Ectodermal cell (in vitro differentiated cells): ENCODE results near the gene EML5.

Source experiments
- H3K27ac ChIP-seq: 2 replicates; pipeline ENCODE4 v1.7.0; 2013; ENCODE audit warnings: mild to moderate bottlenecking, low read depth, low read length; ENCODE audit not compliant: insufficient read depth, poor library complexity, severe bottlenecking
- H3K27me3 ChIP-seq: 2 replicates; pipeline ENCODE4 v1.7.0; 2013; ENCODE audit warnings: mild to moderate bottlenecking, low read length; ENCODE audit not compliant: insufficient read depth, control insufficient read depth, poor library complexity, severe bottlenecking
- H3K36me3 ChIP-seq: one replicate; pipeline ENCODE4 v1.7.0; 2013; ENCODE audit warnings: low read length; ENCODE audit not compliant: control insufficient read depth, insufficient read depth
- H3K4me1 ChIP-seq: one replicate; pipeline ENCODE4 v1.7.0; 2013; ENCODE audit warnings: low read length; ENCODE audit not compliant: control insufficient read depth, insufficient read depth
- H3K4me3 ChIP-seq: 2 replicates; pipeline ENCODE4 v1.7.0; 2013; ENCODE audit warnings: low read depth, low read length, control low read depth; ENCODE audit not compliant: insufficient read depth
- H3K9me3 ChIP-seq: 2 replicates; pipeline ENCODE4 v1.7.0; 2013; ENCODE audit warnings: mild to moderate bottlenecking, low read length, moderate library complexity; ENCODE audit not compliant: control insufficient read depth
- WGBS, 2 experiments: methylation state at CpG; one replicate each; pipeline ENCODE4 v1.1.7; 2013; ENCODE audit warnings: missing lambda C conversion rate in 2 of 2; 5-methylcytosine and 5-hydroxymethylcytosine counted together

The EML5 gene

DNA sequence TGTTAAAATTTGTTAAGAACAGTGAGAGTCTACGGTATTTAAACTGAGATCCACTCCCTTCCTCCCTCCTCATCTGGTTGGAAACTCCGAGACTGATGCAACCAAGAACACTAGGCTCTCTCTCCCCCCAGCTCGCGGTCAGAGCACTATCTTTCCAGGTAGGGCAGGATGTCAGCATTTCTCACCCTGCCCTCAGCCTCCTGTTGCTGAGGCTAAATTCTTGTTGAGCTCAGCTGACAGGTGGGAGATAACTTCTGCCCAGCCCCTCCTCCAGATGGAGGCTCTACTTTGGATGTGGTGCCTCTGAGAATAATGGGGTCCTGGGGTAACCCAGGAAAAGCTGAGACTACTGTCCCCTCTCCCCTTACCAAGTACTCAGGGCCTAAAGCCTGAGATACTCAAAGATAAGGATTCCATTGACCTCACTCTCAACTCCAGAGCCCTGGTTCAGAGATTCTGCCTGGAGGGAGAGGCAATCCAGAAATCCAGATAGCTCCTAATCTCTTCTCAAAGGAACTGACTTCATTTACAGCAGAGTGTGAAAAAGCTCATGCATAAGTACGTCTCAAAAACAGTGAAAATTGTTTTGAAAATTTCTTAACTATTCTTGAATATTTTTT is 110.1 kb downstream of the EML5 start:
- H3K9me3 ChIP-seq: no peaks in the 10 kb centered on the region
- H3K4me3 ChIP-seq: no peak overlapping the region
- no peaks in the 10 kb centered on the region for H3K4me1 ChIP-seq
- H3K36me3 ChIP-seq: no peaks in the 10 kb centered on the region
- WGBS, 2 experiments: 48 to 73% methylated on average over 4 to 5 of the region's 5 CpGs
- no peak overlapping the region for H3K27ac ChIP-seq
- no peaks in the 10 kb centered on the region for H3K27me3 ChIP-seq

DNA sequence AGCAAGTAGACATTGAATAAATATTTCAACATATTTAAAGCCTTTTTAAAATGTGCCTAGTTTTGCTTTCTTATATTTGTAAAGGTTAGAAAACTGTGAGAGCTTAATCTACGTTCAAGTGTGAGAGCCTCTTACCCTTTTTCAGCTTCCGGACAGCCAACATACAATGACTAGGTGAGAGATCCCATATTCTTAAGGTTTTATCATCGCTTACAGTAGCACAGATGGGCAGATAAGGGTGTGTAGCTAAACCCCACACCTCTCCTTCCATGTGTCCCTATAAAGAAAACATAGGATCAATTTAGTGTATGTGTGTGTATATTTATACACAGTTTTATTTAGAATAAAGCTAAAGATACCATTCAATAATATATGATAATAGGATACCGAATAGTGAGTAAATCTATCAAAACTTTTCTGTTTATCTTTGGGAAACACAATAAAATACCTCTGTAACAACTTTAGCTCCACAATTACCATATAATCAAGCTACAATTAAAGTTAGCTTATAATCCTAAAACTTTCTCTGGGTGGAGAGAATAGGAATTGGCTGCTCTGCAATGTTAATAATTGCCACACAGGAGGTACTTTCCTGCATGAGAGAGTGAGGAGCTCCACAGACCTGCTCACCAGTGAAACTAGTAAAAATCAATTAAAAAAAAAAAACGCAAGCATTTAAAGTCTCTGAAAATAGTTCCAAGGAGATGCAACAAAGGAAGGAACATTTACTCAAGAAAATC is 110.8 kb downstream of the EML5 start:
- H3K4me1 ChIP-seq: no peaks in the 10 kb centered on the region
- no peaks in the 10 kb centered on the region for H3K27me3 ChIP-seq
- no peaks in the 10 kb centered on the region for H3K36me3 ChIP-seq
- H3K4me3 ChIP-seq: no peak overlapping the region
- 90 to 95% methylated on average over 3 to 4 of the region's 5 CpGs for WGBS, 2 experiments
- H3K27ac ChIP-seq: no peak overlapping the region
- no peaks in the 10 kb centered on the region for H3K9me3 ChIP-seq

DNA sequence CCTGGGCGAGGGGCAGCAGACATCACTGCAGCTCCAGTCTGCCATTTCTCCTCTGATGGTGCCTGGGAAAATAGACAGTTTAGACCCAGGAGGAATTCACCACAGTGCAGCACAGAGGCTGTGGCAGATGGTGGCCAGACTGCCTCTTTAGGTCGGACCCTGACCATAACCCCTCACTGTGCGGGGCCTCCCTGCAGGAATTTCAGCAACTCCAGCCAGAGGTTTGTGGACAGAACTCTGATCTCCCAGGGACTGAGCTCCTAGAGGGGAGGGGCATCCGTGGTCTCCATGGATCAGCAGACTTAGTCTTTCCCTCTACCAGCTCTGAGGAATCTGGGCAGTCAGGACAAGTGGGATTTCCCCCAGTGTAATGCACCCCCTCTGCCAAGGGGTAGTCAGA is 123.4 kb downstream of the EML5 start:
- H3K4me1 ChIP-seq: no peaks in the 10 kb centered on the region
- WGBS, 2 experiments: 84% methylated on average over 4 of the region's 4 CpGs
- H3K4me3 ChIP-seq: no peak overlapping the region
- no peak overlapping the region for H3K27ac ChIP-seq
- H3K27me3 ChIP-seq: no peaks in the 10 kb centered on the region
- no peaks in the 10 kb centered on the region for H3K36me3 ChIP-seq
- no peaks in the 10 kb centered on the region for H3K9me3 ChIP-seq

GRCh38 chr14:88668448-88669116 is 124.2 kb downstream of the EML5 start:
- 90 to 93% methylated on average over 3 of the region's 3 CpGs for WGBS, 2 experiments

DNA sequence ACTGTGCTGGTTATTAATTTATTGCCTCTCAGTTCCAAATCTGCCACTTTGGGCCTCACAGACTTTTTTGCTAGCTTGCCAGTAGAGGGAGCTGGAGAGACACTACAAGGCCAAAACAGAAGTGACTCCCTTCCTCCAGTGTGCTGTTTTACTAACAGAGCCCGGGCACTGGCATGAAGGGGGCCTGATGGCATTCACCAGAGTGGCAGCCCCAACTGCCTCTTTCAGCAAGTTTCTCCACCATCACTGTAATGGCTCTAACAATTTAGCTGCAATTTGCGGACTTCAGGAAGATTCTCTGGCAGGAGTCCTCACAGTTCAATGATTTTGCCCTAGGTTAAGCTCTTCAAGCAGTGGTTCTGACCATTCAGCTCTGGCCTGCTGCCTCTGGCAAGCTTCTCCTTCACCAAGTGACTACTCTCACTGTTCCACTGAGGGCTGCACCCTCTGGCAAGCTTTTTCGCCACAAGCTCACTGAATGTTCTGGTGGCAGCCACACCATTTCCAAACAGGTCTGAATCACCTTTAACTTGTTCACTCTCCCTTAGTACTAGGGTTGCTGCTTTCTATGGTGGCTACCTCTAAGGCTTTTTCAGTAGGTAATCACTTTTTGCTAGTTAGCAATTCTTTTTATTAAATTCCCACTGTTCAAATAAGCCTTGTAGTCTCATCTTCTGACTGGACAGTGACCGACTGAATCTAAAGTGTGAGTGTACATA is 125.0 kb downstream of the EML5 start:
- H3K4me1 ChIP-seq: no peaks in the 10 kb centered on the region
- H3K27ac ChIP-seq: no peak overlapping the region
- WGBS, 2 experiments: 63 to 72% methylated on average over 4 of the region's 4 CpGs
- H3K27me3 ChIP-seq: no peaks in the 10 kb centered on the region
- H3K4me3 ChIP-seq: no peak overlapping the region
- no peaks in the 10 kb centered on the region for H3K36me3 ChIP-seq
- no peaks in the 10 kb centered on the region for H3K9me3 ChIP-seq

More at GRCh38 chr14:88668448-88669116, 124.2 kb downstream of the EML5 start:
- Histone ChIP-seq H3K4me1 (no peaks in the 10 kb centered on the region), H3K27me3 (no peaks in the 10 kb centered on the region), H3K9me3 (no peaks in the 10 kb centered on the region), H3K27ac (no peak overlapping the region), H3K36me3 (no peaks in the 10 kb centered on the region), H3K4me3 (no peak overlapping the region)

- no peaks in the 10 kb centered on the region for H3K27me3 ChIP-seq
- no peaks in the 10 kb centered on the region for H3K9me3 ChIP-seq
- H3K4me1 ChIP-seq: no peaks in the 10 kb centered on the region
- 96% methylated on average over 5 of the region's 5 CpGs for WGBS, 2 experiments
- no peaks in the 10 kb centered on the region for H3K36me3 ChIP-seq
- H3K4me3 ChIP-seq: no peak overlapping the region
- no peak overlapping the region for H3K27ac ChIP-seq
These were observed 132.7 kb downstream of the EML5 start for GRCh38 chr14:88660056-88660455.

DNA sequence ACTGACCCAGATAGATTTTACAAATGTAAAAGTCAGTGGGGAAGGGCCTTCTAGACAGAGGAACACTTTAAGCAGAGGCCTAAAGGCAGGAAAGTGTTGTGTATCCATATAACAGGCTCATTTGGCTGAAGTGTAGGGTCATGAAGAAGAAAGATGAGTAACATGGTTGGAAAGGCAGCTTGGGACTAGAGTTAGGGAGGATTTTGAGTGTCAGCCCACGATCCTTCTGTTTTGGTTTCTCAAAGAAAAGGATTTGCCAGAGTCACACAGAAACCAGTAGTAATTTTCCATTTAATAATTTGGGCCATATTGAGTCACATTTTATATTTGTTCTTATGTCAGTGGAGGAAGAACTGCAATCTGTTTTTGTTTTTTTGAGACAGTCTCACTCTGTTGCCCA is 153.5 kb downstream of the EML5 start:
- 80 to 83% methylated on average over 1 of the region's 1 CpG for WGBS, 2 experiments
- no peak overlapping the region for H3K4me3 ChIP-seq
- no peaks in the 10 kb centered on the region for H3K36me3 ChIP-seq
- no peaks in the 10 kb centered on the region for H3K4me1 ChIP-seq
- no peaks in the 10 kb centered on the region for H3K9me3 ChIP-seq
- no peak overlapping the region for H3K27ac ChIP-seq
- H3K27me3 ChIP-seq: no peaks in the 10 kb centered on the region

DNA sequence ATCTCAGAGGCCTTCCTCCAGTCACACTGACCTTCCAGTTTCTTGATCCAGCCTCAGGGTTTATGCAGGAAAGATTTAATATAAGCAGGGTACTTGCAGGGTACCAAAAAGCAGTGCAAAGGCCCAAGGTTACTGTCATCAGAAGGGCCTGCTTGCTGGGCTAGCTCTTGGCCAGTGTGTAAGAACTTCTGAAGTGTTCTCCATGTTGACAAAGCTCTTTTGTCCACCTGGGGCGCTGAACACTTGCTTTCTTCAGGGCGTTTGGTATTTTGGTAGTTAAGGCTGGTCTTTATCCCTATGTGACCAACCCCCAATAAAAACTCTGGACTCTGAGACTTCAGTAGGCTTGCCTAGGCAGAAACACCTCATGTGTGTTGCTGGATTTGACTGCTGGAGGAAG is 160.2 kb downstream of the EML5 start:
- WGBS, 2 experiments: 94 to 100% methylated on average over 2 of the region's 2 CpGs
- Histone ChIP-seq H3K4me3 (no peak overlapping the region), H3K36me3 (no peaks in the 10 kb centered on the region), H3K27ac (no peak overlapping the region), H3K9me3 (no peaks in the 10 kb centered on the region), H3K27me3 (no peaks in the 10 kb centered on the region), H3K4me1 (no peaks in the 10 kb centered on the region)

DNA sequence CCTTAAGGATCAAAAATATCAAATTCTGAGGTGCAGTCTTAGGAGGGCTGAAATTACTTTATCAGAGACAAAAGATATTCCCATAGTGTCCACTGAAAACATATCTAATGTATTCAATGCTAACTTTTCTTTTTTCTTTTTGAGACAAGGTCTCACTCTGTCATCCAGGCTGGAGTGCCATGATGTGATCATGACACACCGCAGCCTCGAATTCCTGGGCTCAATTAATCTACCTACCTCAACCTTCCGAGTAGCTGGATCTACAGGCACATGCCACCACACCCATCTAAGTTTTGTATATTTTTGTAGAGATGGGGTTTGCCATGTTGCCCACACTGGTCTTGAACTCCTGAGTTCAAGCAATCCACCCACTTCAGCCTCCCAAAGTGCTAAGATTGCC is 161.7 kb downstream of the EML5 start:
- H3K4me3 ChIP-seq: no peak overlapping the region
- H3K27me3 ChIP-seq: no peaks in the 10 kb centered on the region
- H3K27ac ChIP-seq: no peak overlapping the region
- H3K9me3 ChIP-seq: no peaks in the 10 kb centered on the region
- no peaks in the 10 kb centered on the region for H3K4me1 ChIP-seq
- 72 to 87% methylated on average over 2 to 3 of the region's 3 CpGs for WGBS, 2 experiments
- no peaks in the 10 kb centered on the region for H3K36me3 ChIP-seq

GRCh38 chr14:88630565-88630964 is 162.2 kb downstream of the EML5 start:
- H3K36me3 ChIP-seq: no peaks in the 10 kb centered on the region
- WGBS, 2 experiments: 86 to 88% methylated on average over 6 of the region's 6 CpGs
- H3K27ac ChIP-seq: no peak overlapping the region

More at GRCh38 chr14:88630565-88630964, 162.2 kb downstream of the EML5 start:
- Histone ChIP-seq H3K27me3 (no peaks in the 10 kb centered on the region), H3K4me1 (no peaks in the 10 kb centered on the region), H3K4me3 (no peak overlapping the region), H3K9me3 (no peaks in the 10 kb centered on the region)
